NCI-H128 (cell line): ENCODE results near the gene WSCD2.

Experiments used
- DNase-seq: peaks from one replicate; lab custom pipeline; 2025; ENCODE audit not compliant: unreplicated experiment; lab: John Stamatoyannopoulos, UW

The WSCD2 gene

DNA sequence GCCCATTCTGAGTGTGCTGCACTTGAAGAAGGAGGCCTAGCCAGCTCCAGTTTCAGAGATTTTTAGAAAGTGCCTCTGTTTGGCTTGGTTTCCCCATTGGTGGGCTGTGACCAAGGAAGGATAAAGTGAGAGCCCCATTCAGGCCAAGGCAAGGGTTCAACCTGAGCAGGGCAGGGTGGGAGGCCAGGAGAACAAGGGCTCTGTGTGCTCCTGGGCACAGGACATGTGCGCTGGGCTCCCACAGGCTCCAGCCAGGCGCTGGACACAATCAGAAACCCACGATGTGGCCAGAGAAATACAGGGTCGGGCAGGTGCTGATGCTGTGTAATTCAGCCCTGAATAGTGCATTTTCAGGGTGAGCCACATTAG lies 23.1 kb downstream of the WSCD2 start:
- no peak for DNase-seq

DNA sequence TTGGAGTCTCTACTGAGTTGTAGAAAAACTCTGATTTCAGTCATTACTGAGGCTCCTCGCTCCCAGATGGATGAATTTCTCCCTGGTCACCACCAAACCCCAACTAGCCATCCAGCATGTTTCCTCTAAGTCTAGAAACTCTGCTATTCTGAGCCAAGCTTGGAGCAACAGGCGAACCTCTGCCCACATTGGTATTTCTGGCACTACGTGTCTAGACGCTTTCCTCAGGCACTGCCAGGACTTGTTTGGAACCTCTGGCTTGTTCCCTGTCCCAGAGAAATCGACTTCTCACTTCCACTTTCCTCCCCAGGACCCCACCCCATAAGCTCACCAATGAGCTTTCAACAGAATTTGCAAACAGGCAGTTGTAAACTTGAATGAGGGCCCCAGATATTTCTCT lies 27.6 kb downstream of the WSCD2 start:
- no peak for DNase-seq

DNA sequence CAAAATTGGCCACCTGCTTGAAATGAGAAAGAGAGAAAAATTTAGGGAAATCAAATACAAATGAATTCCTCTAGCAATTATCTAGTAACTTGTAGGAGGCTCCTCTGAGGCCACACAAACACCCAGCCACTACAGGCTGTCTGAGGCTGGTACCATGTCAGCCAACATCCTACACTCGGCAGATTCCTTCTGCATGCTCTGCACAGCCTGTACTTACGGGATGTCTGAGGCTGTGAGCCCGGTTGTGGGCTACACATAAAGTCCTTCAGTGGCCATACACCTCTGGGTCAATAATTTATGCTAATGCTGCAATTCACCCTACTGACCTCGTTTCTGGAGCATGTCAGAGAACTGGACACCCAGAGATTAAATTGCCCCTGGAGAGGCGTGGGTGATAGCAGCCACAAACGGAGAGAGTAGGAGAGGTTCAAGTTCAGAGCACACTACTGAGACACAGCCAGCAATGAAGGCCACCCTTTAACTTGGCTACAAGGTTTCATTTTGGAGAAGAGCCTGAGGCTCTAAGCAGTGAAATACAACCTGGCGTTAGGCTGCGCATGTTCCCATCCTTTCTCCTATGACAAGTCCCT lies 28.9 kb downstream of the WSCD2 start:
- DNase-seq = no peak

DNA sequence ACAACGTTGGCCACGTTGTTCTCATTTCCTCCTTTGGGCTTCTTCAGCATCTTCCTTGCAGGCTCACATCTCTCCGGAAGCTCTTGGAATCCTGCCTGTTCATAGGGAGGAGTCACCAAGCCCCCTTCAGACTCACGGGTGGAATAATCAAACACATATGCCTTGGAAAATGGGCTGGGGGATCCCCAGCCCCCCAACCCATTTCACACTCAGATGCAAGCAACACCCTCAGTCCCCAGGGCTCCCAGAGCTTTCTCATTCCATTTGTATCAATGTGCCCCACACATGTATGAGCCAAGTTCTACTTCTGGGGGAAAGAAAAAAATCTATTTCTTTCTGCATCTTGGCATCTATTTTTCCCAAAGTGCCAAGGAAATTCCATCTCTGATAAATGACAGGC lies 33.1 kb downstream of the WSCD2 start:
- DNase-seq = no peak

DNA sequence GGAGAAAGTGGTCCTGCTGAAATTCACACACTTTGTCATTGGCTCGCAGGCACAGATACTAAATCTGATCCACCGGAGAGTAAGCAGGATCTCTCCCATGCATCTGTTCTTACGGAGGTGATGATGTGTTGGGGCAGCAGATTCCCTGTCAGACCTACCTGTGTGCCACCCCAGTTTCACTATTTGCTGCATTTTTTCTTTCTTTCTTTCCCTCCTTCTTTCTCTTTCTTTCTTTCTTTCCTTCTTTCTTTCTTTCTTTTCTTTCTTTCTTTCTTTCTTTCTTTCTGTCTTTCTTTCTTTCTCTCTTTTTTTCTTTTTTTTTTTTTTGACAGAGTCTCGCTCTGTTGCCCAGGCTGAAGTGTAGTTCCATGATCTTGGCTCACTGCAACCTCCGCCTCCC lies 37.4 kb downstream of the WSCD2 start:
- no peak for DNase-seq

DNA sequence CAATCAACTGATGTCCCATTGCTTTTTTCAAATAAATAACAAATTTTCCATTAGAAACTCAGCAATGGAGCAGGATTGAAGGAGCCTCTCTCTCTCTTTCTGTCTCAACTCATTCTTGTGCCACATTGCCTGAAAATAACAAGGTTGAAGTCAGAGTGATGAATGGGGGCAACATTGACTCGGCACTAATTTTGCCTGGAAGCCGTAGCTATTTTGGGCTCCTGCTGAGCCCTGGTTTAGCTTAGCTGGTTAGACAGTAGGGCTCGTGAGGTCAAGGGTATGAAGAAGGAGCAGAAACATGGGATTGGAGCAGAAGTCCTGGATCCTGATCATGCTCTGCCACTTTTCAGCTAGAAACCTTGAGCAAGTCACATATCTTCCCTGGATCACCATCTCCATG lies 38.9 kb downstream of the WSCD2 start:
- no peak for DNase-seq

DNA sequence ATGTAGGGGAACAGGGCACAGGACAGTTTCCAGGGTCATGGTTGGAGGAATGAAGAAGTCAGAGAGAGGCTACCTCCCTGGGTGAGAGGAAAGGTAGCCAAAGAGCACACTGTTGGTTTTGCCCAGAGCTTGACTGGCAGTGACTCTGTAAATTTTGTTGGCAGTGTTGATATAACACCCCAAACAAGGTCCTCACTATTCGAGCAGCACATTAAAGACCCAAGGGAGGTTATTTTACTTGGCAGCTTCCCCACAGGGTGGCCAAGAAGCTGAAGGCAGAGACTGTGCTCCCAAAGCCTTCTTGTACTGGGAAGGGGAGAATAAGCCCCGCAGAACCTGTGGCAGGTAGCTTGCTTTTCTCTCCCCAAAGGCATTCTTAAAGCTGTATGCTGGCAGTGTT lies 40.6 kb downstream of the WSCD2 start:
- DNase-seq = no peak

DNA sequence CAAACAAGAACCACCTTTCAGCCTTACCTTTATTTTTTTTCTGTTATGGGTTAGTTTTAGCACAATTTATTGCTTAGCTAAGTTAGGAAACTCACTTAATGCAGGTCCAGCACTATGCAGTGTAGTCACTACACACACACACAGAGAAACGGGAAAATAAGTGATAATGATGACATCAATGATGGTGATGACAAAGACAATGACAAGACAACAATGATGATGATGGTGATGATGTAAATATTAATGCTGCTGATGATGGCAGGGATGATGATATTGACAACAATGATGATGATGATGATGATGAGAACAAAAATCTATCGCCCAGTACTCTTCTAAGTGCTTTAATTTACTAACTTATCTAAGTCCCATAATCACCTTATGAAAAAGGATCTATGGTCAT lies 41.1 kb downstream of the WSCD2 start:
- DNase-seq = no peak

DNA sequence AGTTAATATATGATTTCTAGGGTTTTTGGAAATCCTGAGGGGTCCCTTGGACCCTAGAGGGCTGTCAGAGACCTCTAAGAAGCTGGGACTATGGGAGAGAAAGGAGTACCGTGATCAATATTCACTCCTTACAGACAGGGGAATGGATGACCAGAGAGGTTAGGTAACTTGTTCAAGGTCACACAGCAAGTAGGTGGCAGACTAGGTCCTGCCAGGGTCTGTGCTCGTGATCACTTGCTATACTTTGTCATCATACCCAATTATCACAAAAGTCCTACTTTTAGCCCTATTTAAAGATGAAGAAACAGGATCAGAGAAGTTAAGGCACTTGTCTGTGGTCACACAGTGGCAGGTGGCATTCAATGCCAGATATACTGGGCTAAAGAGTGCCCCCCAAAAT lies 42.9 kb downstream of the WSCD2 start:
- no peak for DNase-seq

DNA sequence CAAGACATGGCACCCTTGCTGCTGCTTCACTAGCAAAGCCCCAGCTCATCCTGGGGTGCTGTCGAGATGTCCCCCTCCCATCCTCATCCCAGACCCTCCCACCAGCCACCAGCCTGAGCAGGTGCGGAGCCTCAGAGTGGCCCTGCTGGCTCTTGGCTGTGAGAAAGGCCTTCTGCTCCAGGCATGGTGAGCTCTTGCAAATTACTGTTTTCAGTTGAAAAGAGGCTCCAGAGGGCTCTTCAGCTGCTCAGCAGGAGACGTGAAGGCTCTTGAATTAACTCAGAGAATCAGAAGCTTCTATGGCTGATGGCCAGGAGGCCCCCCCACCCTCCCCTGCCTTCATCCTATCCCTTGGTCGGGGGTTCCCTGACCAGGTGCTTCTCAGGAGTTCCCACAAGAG lies 44.1 kb downstream of the WSCD2 start:
- no peak for DNase-seq

DNA sequence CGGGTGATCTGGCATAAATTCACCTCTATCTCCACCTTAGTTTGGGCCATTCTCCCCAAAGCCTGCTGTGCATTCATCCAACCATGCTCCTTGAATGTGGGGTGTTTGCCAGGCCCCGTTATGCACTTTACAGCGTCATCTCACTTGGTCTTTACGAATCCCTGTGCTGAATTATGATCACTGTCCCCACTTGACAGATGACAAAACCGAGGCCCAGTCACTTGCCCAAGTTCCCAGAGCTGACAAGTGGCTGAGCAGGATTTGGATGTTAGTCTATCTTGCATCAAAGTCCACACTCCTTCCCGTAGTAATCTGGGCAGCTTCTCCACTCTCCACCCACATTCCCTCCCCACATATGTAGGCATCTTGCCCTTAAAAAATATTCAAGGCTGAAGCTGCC lies 44.8 kb downstream of the WSCD2 start:
- no peak for DNase-seq

DNA sequence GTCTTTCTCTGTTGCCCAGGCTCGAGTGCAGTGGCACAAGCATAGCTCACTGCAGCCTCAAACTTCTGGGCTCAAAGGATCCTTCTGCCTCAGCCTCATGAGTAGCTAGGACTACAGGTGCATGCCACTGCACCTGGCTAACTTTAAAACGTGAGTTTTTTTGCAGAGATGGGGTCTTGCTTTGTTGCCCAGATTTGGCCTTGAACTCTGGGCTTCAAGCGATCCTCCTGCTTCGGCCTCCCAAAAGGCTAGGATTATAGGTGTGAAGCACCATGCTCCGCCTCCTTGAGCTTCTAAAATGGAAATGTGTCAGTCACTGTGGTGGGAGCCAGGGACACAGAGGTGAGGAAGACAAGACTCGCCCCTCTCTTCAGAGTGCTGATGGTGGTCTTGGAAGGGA lies 45.6 kb downstream of the WSCD2 start:
- no peak for DNase-seq

DNA sequence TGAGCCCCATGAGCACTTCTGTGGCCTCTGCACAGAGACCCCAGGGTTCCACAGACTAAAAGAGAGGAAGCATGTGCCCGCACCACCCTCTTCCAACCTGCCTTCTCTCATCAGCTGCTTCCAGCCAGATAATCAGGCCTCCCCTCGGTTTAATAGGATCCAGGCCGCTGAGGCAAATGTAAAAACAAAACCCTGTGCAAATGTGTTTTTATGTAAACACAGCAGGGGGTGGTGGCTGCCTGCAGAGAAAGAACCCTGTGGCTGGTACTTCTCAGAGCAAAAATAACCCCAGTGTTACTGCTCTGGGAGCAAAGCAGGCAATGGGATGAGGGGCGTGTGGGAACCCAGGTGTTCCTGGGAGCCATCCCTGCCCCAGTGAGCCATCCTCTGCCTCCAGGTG lies 46.2 kb downstream of the WSCD2 start:
- DNase-seq = no peak

DNA sequence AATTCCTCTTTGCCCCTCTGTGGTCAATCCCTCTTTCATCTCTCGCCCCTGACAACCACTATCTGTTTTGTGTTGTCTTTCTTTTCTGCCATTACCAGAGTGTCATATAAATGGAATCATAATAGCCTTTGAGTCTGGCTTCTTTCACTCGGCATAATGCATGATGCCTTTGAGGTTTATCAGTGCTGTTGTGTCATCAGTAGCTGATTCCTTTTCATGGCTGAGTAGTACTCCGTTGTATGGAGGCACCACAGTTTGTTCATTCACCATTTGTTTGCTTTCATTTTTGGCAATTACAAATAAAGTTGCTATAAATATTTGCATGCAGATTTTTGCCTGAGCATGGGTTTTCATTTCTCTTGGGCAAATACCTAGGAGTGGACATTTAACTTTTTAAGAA lies 47.2 kb downstream of the WSCD2 start:
- DNase-seq = no peak

DNA sequence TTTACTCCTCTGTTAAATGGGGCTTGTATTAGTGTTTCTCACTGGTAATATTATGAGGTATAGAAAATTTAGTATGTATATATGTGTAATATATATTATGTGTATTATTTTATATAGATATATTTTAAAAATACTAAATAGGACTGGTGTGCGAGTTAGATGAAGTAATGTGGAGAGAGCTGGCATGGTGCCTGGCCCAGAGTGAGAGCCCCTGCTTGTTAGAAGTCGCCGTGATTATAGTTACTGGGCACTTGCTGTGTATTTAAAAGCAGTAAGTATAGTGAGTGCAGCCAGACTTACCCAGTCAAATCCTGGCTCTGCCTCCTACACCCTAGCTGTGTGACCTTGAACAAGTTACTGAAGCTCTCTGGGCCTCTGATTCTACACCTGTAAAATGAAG lies 48.0 kb downstream of the WSCD2 start:
- DNase-seq = no peak

DNA sequence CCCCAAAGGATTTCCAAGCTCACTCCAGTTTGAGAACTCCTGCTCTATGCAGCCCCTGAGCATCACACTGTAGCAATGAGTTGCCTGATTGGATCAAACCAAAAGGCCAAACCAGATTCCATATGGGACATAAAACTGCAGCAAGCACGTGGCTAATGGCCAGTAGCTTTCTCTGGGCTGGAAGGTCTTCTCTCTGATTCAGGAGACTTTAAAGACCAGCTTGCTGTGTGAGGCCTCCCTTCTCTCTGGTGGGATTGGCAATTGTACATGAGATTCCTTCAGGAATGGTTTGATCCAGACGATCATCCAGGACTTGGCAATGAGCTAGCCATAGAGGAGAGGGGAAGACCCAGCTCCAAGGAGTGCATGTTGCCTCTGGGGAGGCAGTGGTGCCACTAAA lies 50.2 kb downstream of the WSCD2 start:
- DNase-seq = no peak

DNA sequence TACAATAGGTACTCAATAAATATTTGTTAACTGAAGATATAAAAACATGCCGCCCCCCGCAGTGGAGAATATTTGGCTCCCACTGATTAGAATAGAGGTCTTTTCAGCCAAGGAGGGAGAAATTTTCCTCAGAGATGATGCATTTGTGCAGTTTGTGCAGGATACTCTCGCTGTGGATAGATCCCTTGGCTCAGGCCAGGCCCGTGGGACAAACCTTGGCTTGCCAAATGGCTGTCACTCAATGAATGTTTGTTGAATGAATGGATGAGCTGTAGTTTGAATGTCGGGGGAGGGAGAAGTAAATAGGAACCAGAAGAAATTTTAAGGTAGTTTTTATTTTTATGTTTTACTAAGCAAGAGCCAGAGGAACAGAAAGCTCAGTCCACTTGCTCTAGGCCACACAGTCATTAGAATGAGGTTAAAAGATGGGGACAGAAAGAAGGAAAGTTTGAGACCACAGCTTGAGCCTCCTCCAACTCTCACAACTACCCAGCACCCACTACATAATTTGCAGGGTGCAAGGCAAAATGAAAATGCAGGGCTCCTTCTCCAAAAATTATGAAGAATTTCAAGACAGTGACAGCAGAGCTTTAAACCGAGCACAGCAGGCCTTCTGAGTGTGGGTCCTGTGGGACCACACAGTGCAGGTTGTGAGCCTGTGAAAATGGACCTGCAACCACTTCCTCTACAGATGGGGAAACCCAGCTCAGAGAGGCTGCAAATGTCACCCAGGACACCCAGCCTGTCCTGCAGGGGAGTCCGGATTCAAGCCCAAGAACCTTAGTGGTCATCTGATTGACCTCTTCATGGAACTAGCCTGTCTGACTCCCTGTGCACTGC lies 51.4 kb downstream of the WSCD2 start:
- no peak for DNase-seq

DNA sequence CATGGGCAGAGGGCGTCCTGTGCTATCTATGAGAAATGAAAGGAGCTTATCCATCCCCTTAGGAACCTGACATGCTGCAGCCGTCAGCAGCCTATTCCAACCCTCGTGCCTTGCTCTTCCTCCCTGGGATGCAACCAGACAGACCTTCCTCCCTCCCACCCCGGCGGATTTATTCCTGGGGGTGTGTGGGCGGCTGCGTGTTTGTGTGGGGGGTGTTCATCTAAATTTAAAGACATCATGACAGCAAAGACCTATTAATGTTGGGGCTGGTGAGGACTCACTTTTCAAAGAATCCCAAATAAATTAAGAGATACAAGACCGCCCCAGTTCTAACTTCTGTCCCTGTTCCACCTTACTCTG lies 52.0 kb downstream of the WSCD2 start:
- DNase-seq = no peak

DNA sequence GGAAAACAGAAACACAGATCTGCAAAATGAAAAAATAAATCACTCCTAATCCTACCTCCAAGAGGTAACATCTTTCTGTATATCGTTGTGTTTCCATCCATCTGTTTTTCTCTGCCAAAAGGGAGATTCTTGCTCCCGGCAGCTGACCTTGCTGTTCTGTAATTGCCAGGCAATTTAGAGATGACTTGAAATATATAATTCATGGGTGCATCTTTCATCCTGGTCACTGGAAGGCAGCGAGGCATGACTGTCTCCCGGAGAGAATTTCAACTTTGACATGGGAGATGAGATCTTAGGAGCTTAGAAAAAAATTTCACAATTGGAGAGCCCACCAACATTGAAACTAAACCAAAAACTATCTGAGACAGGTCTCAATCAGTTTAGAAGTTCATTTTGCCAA lies 53.0 kb downstream of the WSCD2 start:
- DNase-seq = no peak

DNA sequence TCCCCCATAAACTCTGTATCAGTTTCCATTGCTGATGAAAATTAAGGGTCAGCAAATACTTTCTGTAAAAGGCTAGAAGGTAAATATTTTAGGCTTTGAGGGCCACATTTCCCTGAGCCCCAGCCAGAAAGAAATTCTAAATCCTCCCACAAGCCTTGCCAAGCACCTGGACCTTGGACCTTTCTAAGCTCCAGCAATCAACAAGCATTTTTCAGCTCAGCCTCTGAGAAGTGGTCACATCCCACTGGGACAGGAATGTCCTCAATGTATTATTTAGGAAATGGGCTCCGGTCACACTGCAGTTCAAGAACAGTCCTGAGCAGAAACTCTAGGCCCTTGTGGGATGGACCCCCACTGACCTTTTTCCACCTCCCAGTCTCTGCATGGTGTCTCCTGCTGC lies 55.9 kb downstream of the WSCD2 start:
- DNase-seq = no peak

DNA sequence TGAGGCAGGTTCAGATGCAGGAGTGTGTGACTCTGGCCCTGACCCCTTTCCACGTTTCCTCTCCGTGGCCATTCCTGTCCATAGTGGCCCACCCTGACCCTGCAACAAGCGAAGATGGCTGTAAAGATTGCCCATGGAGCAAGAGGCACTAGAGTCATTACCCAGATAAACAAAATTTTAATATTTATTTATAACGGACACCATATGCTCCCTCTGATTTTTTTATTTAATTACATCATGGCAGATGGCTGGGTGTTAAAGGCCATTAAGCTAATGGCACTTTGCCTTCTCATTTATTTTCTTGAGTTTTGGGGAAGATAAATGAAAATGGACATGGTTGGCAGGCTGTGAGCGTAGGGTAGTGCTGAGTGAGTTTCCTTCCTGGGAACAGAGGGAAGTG lies 58.7 kb downstream of the WSCD2 start:
- DNase-seq = no peak

DNA sequence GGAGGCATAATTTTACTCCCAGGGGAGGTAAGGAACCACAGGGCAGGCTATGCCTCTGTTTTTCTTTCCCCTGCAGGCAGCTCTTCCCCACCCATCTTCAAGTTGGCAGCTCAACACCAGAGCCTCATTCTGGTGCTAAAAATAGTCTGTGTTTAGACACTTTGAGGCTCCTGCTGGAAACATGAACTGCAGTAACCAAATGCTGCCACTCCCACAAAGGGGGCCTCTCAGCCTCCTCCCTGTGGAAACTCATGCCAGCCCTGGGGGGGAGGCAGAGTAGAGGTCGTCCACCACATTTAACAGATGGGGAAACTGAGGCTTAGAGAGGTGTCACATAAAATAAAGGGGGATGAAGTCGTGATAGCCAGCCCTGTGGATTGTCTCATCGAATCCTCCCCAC lies 61.4 kb downstream of the WSCD2 start:
- no peak for DNase-seq

DNA sequence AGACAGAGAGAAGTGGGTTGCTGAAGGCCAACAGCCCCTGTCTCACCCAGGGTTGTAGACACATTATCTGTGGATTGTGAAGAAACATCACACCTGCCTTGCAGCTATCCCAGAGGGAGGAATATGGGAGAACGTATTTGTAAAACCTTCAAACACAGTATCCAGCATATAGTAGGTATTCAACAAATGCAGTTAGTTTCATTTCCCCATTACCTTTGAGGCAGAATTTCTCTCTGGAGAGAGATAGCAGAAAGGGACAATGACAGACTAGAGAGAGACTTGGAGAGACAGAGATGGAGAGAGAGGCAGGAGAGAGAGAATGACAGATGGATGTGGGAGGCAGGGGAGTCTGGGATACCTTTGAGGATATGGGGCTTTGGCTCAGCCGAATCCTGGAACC lies 62.0 kb downstream of the WSCD2 start:
- DNase-seq = no peak
